ENCODE results near the gene PRMT5. TPM values are rescaled to one million over a fixed set of nuclear protein-coding genes. Genes with fewer than 3 reads are reported as not detected.

Gene PRMT5
- total RNA-seq, 1 donor from 2014 or later, result 89.8 TPM

- H3K27ac Mint-ChIP-seq, result no peak overlapping the region
These were observed 3.7 kb downstream of the PRMT5 start for GRCh38 chr14:22925513-22925912.

DNA sequence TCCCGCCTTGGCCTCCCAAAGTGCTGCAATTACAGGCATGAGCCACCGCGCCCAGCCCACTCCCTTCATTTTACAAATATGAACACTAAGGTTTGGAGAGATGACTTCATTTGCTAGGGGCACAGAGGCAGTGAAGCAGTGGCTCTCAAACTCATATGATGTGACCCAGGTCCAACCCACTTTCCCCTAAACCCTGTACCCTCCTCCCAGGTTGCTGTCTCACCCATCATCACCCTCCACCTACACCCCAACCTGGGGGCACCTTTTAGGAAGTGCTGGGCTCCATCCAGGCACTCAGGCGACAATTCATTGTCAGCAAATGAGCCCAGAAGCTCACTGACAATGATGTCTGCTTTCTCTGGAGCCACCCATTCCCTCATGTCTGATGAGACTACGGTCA, 5.4 kb downstream of the PRMT5 start:
- DNase-seq (ENCODE audit: low spot score in 2 of 2, unreplicated experiment in 2 of 2), result no peak
- no peak overlapping the region for H3K27ac Mint-ChIP-seq
- H3K4me3 Mint-ChIP-seq, result no peak overlapping the region
- no peak for TF ChIP-seq CTCF (IDR thresholded peaks at IDR 0.05; ENCODE audit: unreplicated experiment)
- H3K27me3 Mint-ChIP-seq (ENCODE audit: low read depth), result no peaks in the 10 kb centered on the region
- no peaks in the 10 kb centered on the region for H3K9me3 Mint-ChIP-seq
- peaks cover 20% of the 10 kb centered on the region for H3K4me1 Mint-ChIP-seq
- peaks cover 43% of the 10 kb centered on the region for H3K36me3 Mint-ChIP-seq

More at GRCh38 chr14:22925513-22925912, 3.7 kb downstream of the PRMT5 start:
- Mint-ChIP-seq H3K4me1 (peaks cover 14% of the 10 kb centered on the region), H3K27me3 (ENCODE audit: low read depth) (no peaks in the 10 kb centered on the region), H3K36me3 (peaks cover 42% of the 10 kb centered on the region), H3K4me3 (no peak overlapping the region), H3K9me3 (no peaks in the 10 kb centered on the region)
- TF ChIP-seq CTCF (IDR thresholded peaks at IDR 0.05; ENCODE audit: unreplicated experiment), result no peak
- DNase-seq (ENCODE audit: low spot score in 2 of 2, unreplicated experiment in 2 of 2), result no peak

GRCh38 chr14:22922294-22922693, 6.9 kb downstream of the PRMT5 start:
- Mint-ChIP-seq H3K27ac (no peak overlapping the region), H3K9me3 (no peaks in the 10 kb centered on the region), H3K36me3 (peaks cover 43% of the 10 kb centered on the region), H3K4me3 (no peak overlapping the region), H3K4me1 (peaks cover 20% of the 10 kb centered on the region), H3K27me3 (ENCODE audit: low read depth) (no peaks in the 10 kb centered on the region)
- TF ChIP-seq CTCF (IDR thresholded peaks at IDR 0.05; ENCODE audit: unreplicated experiment), result no peak
- no peak for DNase-seq (ENCODE audit: low spot score in 2 of 2, unreplicated experiment in 2 of 2)

- no peak for DNase-seq (ENCODE audit: low spot score in 2 of 2, unreplicated experiment in 2 of 2)
- Mint-ChIP-seq H3K27ac (peak overlapping the region; percentile 100), H3K4me1 (peaks cover 22% of the 10 kb centered on the region), H3K4me3 (no peak overlapping the region), H3K27me3 (ENCODE audit: low read depth) (no peaks in the 10 kb centered on the region), H3K9me3 (no peaks in the 10 kb centered on the region), H3K36me3 (peaks cover 34% of the 10 kb centered on the region)
- TF ChIP-seq CTCF (IDR thresholded peaks at IDR 0.05; ENCODE audit: unreplicated experiment), result no peak
These were observed 8.5 kb downstream of the PRMT5 start for GRCh38 chr14:22920697-22921096.

- Mint-ChIP-seq H3K36me3 (peaks cover 30% of the 10 kb centered on the region), H3K27me3 (ENCODE audit: low read depth) (no peaks in the 10 kb centered on the region), H3K9me3 (no peaks in the 10 kb centered on the region), H3K4me1 (peaks cover 22% of the 10 kb centered on the region), H3K27ac (peak overlapping the region; percentile 100), H3K4me3 (peak overlapping the region; percentile 91)
- DNase-seq (ENCODE audit: low spot score in 2 of 2, unreplicated experiment in 2 of 2), result no peak
- no peak for TF ChIP-seq CTCF (IDR thresholded peaks at IDR 0.05; ENCODE audit: unreplicated experiment)
These were observed 9.6 kb downstream of the PRMT5 start for GRCh38 chr14:22919601-22919921.
